Muscle of arm (tissue), 14 donors: ENCODE measurements around the gene FBXO34. TPM values are rescaled to one million over a fixed set of nuclear protein-coding genes. Genes with fewer than 3 reads are reported as not detected.
A peak's percentile ranks its signal among the peaks of the same experiment; 100 is the strongest.

Source experiments
- DNase-seq: peaks from one replicate; pipeline ENCODE4 v3.0.0-alpha.2; 2013
- long read RNA-seq, 11 donors: transcript quantifications; one replicate each; lab custom pipeline, GENCODE V29; 2026
- polyA plus RNA-seq, 12 donors: library from polyadenylated mRNA; unstranded; fragments of 120-200 nt; gene quantifications; one replicate each; pipeline ENCODE4 v1.2.1, GENCODE V29; 2013; ENCODE audit not compliant: insufficient read length in 12 of 12

The FBXO34 gene, protein sequence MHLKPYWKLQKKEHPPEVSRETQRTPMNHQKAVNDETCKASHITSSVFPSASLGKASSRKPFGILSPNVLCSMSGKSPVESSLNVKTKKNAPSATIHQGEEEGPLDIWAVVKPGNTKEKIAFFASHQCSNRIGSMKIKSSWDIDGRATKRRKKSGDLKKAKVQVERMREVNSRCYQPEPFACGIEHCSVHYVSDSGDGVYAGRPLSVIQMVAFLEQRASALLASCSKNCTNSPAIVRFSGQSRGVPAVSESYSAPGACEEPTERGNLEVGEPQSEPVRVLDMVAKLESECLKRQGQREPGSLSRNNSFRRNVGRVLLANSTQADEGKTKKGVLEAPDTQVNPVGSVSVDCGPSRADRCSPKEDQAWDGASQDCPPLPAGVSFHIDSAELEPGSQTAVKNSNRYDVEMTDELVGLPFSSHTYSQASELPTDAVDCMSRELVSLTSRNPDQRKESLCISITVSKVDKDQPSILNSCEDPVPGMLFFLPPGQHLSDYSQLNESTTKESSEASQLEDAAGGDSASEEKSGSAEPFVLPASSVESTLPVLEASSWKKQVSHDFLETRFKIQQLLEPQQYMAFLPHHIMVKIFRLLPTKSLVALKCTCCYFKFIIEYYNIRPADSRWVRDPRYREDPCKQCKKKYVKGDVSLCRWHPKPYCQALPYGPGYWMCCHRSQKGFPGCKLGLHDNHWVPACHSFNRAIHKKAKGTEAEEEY
- 10 to 100 TPM in 11 of 12 donors, not detected in 1; 15.2 to 24.0 (median 19.7) TPM for polyA plus RNA-seq
- long read RNA-seq, donor 1, transcript FBXO34-201 (2 exons, 3,464 nt) = major isoform, 7 of 12 reads
- long read RNA-seq, donor 1, partial matches to known transcripts = 5 of 12 reads
- long read RNA-seq, donor 1, other reads (novel, unspliced or antisense) = 0 of 12 reads
- long read RNA-seq, donor 2, transcript FBXO34-201 (2 exons, 3,464 nt) = major isoform, 9 of 9 reads
- long read RNA-seq, donor 2, partial matches to known transcripts = 0 of 9 reads
- long read RNA-seq, donor 2, other reads (novel, unspliced or antisense) = 0 of 9 reads
- long read RNA-seq, donor 3 = 0 reads
- long read RNA-seq, donor 4 = 0 reads
- long read RNA-seq, donor 5, transcript FBXO34-201 (2 exons, 3,464 nt) = major isoform, 11 of 11 reads
- long read RNA-seq, donor 5, partial matches to known transcripts = 0 of 11 reads
- long read RNA-seq, donor 5, other reads (novel, unspliced or antisense) = 0 of 11 reads
- long read RNA-seq, donor 6, transcript FBXO34-201 (2 exons, 3,464 nt) = major isoform, 6 of 6 reads
- long read RNA-seq, donor 6, partial matches to known transcripts = 0 of 6 reads
- long read RNA-seq, donor 6, other reads (novel, unspliced or antisense) = 0 of 6 reads
- long read RNA-seq, donor 7, partial matches to known transcripts = 0 of 1 reads
- long read RNA-seq, donor 7, other reads (novel, unspliced or antisense) = 0 of 1 reads
- long read RNA-seq, donor 8, transcript FBXO34-201 (2 exons, 3,464 nt) = major isoform, 11 of 11 reads
- long read RNA-seq, donor 8, partial matches to known transcripts = 0 of 11 reads
- long read RNA-seq, donor 8, other reads (novel, unspliced or antisense) = 0 of 11 reads
- long read RNA-seq, donor 9, transcript FBXO34-201 (2 exons, 3,464 nt) = major isoform, 5 of 5 reads
- long read RNA-seq, donor 9, partial matches to known transcripts = 0 of 5 reads
- long read RNA-seq, donor 9, other reads (novel, unspliced or antisense) = 0 of 5 reads
- long read RNA-seq, donor 10, partial matches to known transcripts = 0 of 3 reads
- long read RNA-seq, donor 10, other reads (novel, unspliced or antisense) = 0 of 3 reads
- long read RNA-seq, donor 11, transcript FBXO34-201 (2 exons, 3,464 nt) = major isoform, 5 of 10 reads
- long read RNA-seq, donor 11, partial matches to known transcripts = 5 of 10 reads
- long read RNA-seq, donor 11, other reads (novel, unspliced or antisense) = 0 of 10 reads

DNA sequence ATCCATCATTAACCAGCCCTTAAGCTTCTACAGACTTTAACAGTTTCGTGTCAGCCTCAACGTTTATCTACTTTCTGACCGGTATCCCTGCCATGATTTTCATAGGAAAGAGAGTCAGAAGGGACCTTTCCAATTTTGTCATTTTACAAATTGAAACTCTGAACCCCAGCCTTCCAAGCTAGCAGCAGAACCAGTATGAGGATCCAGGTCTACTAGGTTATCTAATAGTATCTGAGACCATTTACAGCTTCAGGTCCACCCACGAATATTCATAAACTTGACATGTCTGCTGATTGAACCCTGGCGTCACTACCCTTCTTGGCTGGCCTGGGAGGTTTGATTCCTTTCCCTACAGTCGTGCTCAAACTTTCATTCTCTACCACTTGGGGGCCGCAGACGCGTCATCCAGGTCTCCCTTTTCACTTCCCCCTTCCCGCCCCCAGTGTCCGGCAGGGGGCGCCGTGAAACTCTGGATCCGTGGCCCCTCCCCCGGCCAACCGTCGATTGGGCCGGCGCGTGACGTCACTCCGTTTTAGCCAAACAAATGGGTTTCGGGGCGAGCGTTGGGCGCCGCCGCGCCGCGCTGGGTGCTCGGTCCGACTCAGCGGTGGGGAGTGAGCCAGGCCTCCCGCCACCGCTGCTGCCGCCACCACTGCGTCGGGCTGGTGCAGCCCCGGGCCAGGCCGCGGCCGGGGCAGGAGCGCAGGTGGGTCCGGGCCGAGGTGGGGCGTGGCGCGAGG lies at the start of gene FBXO34:
Gene FBXO34 (plus strand): TSS at position 590 of the 740 bp plus-strand sequence. CDS start 78,970 bp downstream, outside the sequence.
- peak; percentile 99 for DNase-seq

DNA sequence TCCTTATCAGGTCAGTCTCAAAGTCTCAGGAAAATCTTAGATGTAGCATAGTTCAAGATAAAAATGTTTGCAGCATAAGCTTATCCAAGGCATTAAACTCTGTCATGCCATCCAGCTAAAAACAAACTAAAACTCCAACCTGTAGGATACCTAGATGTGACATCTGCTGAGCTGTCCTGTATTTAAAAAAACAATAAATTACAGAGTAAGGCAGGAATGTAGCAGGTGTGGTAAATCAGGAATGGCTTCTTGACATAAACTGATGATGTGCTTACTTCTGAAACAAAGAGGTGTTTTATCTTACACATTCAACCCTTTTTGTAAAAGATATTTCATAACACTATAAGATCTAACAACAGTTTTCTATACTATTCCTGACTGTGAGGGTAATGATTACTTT lies 49.3 kb upstream of the FBXO34 start:
- DNase-seq = no peak

DNA sequence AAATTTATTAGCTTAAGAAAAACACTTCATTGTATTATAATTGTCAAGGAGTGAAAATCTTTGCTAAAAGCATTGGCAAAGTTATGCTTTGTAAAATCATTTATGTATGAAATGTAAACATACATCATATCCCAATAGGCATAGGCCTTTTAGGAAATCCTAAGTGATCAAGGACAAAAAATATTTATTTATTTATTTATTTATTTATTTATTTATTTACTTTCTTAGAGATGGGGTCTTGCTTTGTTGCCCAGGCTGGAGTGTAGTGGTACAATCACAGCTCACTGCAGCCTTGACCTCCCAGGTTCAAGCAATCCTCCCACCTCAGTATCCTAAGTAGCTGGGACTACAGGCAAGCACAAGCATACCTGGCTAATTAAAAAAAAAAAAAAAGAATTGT lies 47.9 kb upstream of the FBXO34 start:
- DNase-seq = no peak

DNA sequence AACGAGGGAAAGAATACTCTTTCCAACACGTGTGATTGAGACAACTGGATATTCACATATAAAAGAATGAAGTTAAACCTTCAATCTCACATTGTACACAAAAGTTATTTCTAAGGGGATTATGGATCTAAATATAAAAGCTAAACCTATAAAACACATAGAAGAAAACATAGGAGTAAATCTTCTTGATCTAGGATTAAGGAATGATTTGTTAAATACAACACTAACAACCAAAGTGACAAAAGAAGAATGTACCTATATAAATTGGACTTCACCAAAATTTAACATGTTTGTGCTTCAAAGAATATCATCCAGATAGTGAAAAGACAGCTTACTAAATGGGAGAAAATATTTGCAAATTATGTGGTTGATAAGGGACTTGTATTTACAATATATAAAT lies 43.0 kb upstream of the FBXO34 start:
- no peak for DNase-seq

DNA sequence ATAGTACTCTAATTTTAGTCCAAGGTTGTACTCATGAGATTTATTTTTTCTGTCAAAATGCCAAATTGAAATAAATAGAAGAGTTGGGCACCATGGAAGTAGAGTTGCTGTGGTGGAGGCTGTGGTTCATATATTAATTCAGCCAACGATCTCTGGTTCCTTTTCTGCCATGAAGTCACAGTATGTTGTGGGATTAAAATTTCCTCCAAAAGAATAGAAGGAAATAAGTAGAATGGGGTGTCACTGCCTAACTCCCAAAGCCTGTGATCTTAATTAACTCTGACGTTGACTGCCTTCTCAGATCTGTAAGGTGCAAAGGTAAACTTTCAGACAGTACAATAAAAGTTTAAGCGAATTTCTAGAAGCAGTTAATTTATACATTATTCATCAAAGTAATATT lies 37.6 kb upstream of the FBXO34 start:
- DNase-seq = no peak

DNA sequence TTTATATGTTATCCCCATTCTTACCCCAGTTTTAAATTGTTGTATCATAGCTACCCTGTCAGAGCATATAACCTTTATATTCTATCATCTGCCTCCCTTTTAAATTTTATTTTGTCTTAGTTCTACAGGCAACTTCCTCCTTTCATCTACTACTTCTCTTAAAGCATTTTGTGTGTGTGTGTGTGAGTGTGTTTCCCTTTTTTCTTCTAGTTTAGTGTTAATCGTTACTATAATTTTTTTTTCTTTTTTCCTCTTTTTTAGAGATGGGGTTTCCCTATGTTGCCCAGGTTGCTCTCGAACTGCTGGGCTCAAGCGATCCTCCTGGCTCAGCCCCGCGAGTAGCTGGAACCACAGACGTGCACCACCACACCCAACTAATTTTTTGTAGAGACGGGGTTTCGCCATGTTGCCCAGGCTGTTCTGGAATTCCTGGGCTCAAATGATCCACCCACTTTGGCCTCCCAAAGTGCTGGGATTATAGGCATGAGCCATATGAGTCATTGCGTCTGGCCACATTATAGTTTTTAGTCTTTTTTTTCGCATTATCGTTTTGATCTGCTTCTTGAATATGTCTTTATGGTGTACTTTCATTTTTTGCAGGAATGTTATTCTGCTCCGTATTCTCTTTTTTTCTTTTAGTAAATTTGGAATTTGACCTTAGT lies 33.1 kb upstream of the FBXO34 start:
- no peak for DNase-seq

DNA sequence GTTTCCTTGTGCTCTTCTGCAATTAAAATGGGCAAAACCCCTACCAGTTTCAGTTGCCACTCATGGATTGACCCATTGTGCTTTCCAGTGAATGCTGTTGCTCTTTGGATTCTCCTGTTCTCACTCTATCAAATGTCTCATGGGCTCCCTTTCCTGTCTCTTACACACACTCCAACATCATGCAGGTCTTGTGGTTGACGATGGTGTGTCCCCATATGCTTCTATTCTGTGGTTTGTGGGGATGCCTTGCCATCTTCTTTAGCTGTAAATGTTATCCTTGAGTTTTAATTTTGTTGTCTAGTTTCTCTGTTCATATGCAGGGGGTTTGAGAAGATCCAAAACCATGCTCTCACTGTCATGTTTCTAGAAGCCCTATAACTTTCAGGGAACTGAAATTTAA lies 31.9 kb upstream of the FBXO34 start:
- DNase-seq = no peak

DNA sequence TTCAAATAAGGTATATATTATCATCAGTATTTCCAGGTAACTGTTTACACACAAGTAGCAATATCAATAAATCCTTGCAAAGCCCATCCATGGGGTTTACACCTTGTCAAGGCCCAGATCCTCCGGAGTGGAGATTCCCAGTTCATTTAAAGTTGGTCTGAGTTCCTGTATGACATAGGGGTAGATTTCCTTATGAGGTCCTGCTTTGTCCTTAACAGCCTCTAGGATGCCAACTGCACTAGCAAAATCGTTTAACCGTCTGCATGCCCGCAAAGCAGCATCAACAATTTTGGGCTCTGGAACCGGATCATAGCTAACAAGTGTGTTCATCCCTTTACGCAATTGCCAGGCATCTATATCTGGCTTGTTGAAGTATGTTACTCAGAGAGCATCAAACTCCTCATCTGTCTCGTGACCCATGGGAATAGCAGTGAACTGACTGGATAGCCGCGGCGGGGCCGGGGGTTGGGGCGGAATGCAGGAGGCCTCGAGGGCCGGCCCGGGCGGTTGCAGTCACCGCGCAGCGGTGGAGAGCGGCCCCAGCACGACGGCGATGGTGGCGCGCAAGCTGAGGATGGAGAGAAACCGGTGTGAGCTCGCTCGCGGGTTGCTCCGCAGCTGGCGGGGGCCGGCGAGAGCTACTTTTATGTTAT lies 30.6 kb upstream of the FBXO34 start:
- no peak for DNase-seq

DNA sequence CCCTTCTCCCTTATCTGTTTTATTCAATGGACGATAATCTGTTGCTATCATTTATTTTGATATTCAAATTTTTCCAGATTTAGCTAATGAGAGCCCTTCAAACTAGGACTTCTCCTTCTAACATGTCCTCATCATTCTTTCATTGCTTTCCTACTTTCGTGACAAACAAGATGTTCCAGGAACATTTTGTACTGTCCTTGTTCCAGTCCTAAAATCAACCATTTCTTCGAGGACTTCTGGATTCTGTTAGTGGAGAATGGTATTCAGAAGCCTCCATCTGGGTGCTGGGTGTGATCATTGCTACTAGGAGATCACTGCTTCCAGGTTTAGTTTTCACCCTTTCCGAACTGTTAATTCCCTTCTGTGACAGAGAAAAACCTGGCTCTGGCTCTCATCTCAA lies 29.5 kb upstream of the FBXO34 start:
- no peak for DNase-seq

DNA sequence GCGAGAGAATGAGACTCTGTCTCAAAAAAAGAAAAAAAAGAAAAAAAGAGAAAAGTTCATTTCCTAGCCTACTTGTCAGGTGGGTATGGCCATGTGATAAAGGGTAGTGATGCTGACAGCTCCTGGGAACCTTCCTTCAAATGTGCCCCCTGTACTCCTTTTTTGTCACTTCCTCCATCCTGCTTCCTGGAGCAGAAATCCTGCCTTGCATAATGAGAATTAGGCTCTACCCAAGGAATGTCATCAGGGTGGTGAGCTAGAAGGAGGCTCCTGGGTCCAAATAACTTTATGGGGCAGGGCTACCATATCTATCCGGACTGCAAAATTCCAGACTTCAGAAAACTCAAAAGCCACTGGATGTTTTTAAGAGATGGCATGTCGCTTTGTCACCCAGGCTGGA lies 27.8 kb upstream of the FBXO34 start:
- DNase-seq = no peak

DNA sequence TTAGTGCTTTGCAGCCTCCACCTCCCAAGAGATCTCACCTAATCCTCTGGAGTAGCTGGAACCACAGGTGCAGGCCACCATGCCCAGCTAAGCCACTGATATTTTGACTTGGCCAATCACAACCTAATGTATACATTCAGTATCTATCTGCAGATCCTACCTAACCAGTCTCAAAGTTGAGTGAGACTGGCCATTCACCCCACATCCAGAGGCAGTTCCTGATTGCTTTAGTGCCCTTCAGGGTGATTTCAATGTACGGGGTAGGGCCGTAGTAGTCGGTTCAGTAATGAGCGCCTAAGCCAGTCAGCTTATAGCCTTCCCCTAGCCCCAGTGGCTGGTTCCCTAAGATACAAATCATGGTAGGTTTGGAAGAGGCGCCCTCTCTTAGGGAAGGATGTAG lies 27.4 kb upstream of the FBXO34 start:
- DNase-seq = no peak

DNA sequence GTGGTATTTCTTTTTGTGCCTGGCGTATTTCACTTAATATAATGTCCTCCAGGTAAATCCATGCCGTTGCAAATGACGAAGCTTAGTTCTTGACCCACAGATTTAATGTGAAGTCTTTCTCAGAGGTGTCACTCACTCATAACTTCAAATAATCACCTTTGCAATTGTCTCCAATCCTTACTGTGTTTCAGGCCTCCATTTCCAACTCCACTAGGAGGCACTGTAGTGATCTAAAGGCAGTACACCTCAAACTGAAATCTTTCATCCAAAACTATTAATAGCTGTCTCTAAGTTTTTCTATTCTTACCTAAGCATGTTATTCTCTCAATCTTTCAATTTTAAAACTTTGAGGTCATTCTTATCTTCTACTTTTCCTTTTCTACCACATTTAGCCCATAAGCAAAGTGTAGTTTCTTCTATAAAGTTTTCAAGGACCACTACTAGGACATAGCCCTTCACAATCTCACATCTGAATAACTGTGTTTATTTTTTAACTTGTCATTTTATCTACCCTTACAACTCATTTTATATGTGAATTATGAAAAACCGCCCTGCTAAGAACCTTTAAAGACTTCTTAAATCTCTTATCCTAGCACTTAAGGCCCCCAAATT lies 25.5 kb upstream of the FBXO34 start:
- DNase-seq = no peak

DNA sequence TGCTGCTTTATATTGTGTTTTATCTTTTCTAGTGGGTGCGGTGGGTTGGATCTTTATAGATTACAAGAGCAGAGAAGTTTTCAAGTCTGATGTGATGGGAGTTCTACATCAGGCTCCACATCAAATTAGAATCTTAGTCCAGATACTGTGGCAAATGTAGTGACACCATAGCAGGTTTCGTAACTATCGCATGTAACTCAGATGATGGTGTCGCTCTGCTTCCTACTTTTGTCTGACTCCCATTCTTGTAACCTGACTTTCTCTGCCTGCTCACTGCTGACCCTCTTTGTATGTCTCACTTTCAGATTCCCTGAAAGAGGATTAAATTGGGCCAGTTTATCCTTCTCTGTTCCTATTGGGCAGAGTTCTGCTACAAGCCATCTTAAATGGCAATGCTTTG lies 22.8 kb upstream of the FBXO34 start:
- no peak for DNase-seq

DNA sequence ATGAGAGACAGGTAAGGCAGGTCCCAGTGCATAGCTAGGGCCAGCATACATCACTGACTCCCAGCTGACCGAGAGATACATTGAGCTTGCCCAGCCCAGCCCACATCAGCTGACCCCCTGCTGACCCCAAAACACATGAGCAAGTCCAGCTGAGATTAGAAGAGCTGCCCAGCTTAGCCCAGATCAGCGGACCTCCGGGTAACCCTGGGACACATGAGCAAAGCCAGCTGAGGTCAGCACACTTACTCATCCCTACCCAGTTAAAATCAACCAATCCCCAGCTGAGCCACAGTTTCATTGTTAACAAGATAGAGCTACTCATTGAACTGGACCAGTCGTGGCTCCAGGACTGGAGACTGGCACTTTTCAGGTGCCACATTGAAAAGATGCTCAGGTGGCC lies 21.8 kb upstream of the FBXO34 start:
- no peak for DNase-seq

DNA sequence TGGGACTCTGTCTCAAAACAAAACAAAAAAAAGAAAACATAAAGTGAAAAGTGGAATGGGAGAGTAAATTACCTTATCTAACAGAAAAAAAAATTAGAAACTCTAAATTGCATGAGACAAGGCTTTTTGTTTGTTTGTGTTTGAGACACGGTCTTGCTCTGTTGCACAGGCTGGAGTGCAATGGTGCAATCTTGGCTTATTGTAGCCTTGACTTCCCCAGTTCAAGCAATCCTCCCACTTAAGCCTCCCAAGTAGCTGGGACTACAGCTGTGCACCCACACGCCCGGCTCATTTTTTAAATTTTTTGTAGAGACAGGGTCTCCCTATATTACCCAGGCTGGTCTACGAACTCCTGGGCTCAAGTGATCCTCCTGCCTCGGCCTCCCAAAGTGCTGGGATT lies 17.9 kb upstream of the FBXO34 start:
- no peak for DNase-seq

DNA sequence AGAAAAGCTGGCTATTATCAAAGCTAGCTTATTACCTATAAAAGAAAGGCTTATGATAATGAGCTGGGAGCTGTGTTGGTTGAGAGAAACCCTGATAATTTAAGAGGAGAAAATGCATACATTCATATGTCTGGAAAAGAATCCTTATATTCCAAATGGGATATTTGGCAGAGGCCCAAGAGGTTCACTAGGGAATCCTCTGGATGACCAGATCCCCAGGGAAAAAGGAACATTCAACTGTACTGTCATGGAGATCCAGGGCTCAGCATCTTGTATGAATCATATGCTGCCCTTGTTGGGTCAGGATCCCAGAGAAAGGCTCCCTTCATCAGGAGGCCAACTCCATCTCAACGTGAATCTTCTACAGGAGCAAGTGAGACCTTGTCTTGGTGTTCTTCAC lies 16.6 kb upstream of the FBXO34 start:
- no peak for DNase-seq

DNA sequence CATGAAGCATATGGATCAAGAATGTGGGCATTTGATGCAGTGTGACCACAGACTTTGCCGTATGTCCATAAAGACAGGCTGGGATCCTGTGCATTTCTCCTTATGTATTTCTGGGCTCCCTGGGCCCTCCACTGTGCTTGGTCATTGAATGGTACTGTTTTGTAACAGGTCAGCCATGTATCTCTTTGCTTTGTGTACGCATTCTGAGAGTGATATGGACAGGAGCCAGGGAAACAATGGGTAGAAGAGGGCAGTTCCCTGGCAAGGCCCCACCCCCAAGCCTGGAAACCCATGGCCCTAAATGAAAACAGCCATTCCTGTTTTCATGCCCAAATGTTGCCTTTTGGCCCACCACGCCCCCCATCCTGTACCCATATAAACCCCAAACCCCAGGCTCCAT lies 15.2 kb upstream of the FBXO34 start:
- DNase-seq = no peak

DNA sequence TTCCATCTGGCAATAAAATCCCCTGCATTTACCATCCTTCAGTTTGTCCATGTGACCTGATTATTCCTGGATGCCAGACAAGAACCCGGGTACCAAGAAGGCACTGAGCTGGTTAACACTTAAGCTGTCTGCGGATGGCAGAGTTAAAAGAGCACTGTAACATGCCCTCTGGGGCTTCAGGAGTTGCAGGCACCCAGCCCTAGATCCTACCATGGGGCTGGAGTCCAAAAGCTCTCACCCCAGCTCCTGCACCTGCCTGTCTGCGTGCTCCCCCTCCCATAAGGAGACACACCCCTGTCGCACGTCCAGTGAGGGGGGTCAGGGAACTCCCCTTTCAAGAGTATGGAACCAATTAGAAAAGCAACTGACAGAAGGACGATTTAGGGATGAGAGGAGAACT lies 14.6 kb upstream of the FBXO34 start:
- no peak for DNase-seq
